ENCODE measurements around the gene LSS. TPM values are rescaled to one million over a fixed set of nuclear protein-coding genes. Genes with fewer than 3 reads are reported as not detected.
A peak's percentile ranks its signal among the peaks of the same experiment; 100 is the strongest.

The LSS gene
- total RNA-seq, 1 experiment from 2014 or later: 101 TPM

- Mint-ChIP-seq H3K4me1 (no peaks in the 10 kb centered on the region), H3K27ac (no peak overlapping the region)
Observed at GRCh38 chr21:46211376-46211775, 17.2 kb downstream of the LSS start.

DNA sequence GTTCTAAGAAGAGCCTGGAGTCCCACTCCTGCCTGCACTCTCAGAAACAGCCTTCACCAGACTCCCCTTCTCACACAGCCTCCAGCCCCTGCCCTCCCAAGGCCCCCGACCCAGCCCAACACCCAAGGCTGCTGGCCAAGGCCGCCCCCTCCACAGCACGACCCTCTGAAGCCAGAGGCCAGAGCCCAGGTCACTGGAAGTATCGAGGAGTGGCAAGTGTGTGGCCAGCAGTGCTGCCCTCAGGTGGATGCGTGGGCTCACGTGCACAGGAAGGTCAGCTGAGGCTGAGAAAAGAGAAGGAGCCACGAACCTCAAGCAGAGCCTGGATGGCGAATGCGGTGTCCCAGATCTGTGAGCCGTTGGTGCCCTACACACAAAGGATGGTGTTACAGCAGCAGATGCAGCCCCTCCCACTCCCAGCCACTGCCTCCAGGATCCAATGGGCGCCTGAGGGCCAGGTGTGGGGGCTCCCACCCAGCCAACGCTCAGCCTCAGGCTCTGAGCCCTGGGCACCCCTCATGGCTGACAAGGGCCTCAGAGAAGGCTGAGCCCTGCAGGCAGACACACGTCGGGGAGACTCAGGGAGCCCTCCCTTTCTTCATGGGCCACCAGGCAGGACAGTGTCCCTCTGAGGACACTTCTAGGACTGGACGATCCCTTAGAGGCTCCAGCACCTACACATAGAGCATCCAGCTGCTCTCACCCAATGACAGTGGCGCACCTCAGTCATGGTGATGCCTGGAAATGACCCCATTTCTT is 18.0 kb downstream of the LSS start:
- Mint-ChIP-seq H3K27ac (no peak overlapping the region; the same call in 1 of the 2 replicates), H3K27me3 (ENCODE audit: low read depth) (no peaks in the 10 kb centered on the region), H3K9me3 (no peaks in the 10 kb centered on the region), H3K4me1 (no peaks in the 10 kb centered on the region), H3K36me3 (peaks cover 20% of the 10 kb centered on the region), H3K4me3 (no peak overlapping the region)
- no peak for TF ChIP-seq CREM (CRISPR knock-in tag; IDR thresholded peaks at IDR 0.05)
- TF ChIP-seq, protein P1, sequence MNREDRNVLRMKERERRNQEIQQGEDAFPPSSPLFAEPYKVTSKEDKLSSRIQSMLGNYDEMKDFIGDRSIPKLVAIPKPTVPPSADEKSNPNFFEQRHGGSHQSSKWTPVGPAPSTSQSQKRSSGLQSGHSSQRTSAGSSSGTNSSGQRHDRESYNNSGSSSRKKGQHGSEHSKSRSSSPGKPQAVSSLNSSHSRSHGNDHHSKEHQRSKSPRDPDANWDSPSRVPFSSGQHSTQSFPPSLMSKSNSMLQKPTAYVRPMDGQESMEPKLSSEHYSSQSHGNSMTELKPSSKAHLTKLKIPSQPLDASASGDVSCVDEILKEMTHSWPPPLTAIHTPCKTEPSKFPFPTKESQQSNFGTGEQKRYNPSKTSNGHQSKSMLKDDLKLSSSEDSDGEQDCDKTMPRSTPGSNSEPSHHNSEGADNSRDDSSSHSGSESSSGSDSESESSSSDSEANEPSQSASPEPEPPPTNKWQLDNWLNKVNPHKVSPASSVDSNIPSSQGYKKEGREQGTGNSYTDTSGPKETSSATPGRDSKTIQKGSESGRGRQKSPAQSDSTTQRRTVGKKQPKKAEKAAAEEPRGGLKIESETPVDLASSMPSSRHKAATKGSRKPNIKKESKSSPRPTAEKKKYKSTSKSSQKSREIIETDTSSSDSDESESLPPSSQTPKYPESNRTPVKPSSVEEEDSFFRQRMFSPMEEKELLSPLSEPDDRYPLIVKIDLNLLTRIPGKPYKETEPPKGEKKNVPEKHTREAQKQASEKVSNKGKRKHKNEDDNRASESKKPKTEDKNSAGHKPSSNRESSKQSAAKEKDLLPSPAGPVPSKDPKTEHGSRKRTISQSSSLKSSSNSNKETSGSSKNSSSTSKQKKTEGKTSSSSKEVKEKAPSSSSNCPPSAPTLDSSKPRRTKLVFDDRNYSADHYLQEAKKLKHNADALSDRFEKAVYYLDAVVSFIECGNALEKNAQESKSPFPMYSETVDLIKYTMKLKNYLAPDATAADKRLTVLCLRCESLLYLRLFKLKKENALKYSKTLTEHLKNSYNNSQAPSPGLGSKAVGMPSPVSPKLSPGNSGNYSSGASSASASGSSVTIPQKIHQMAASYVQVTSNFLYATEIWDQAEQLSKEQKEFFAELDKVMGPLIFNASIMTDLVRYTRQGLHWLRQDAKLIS (CRISPR knock-in tag; IDR thresholded peaks at IDR 0.05; ENCODE audit: borderline replicate concordance): no peak
- ChIA-PET CTCF (interaction anchor here (0.8 to 2.0 kb wide), 4 partner anchors 57 to 68 kb away, joined by 3 to 7 read pairs (median 4); no protein-coding TSS in a partner anchor), POLR2A (no interaction called here)
- DNase-seq (ENCODE audit: low spot score) (peak; percentile 19), ATAC-seq (no peak)

More at GRCh38 chr21:46211376-46211775, 17.2 kb downstream of the LSS start:
- no peak for TF ChIP-seq MAX (CRISPR knock-in tag; IDR thresholded peaks at IDR 0.05)
- no peak for TF ChIP-seq SMAD3 (CRISPR knock-in tag; IDR thresholded peaks at IDR 0.05; ENCODE audit: borderline replicate concordance)
- no peak for TF ChIP-seq TCF7 (CRISPR knock-in tag; IDR thresholded peaks at IDR 0.05; ENCODE audit: low read depth)
- TF ChIP-seq ZNF671 (CRISPR knock-in tag; IDR thresholded peaks at IDR 0.05): no peak
- no peak for TF ChIP-seq IRF1 (CRISPR knock-in tag; IDR thresholded peaks at IDR 0.05)
- TF ChIP-seq IRF2 (CRISPR knock-in tag; IDR thresholded peaks at IDR 0.05; ENCODE audit: borderline replicate concordance, low read depth): no peak
- TF ChIP-seq AR (CRISPR knock-in tag; IDR thresholded peaks at IDR 0.05): no peak
- no peak for TF ChIP-seq JAZF1 (CRISPR knock-in tag; IDR thresholded peaks at IDR 0.05)
- no peak for TF ChIP-seq RELA (CRISPR knock-in tag; IDR thresholded peaks at IDR 0.05; ENCODE audit: borderline replicate concordance)
- TF ChIP-seq, protein P2, sequence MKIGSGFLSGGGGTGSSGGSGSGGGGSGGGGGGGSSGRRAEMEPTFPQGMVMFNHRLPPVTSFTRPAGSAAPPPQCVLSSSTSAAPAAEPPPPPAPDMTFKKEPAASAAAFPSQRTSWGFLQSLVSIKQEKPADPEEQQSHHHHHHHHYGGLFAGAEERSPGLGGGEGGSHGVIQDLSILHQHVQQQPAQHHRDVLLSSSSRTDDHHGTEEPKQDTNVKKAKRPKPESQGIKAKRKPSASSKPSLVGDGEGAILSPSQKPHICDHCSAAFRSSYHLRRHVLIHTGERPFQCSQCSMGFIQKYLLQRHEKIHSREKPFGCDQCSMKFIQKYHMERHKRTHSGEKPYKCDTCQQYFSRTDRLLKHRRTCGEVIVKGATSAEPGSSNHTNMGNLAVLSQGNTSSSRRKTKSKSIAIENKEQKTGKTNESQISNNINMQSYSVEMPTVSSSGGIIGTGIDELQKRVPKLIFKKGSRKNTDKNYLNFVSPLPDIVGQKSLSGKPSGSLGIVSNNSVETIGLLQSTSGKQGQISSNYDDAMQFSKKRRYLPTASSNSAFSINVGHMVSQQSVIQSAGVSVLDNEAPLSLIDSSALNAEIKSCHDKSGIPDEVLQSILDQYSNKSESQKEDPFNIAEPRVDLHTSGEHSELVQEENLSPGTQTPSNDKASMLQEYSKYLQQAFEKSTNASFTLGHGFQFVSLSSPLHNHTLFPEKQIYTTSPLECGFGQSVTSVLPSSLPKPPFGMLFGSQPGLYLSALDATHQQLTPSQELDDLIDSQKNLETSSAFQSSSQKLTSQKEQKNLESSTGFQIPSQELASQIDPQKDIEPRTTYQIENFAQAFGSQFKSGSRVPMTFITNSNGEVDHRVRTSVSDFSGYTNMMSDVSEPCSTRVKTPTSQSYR (CRISPR knock-in tag; IDR thresholded peaks at IDR 0.05): no peak
- H3K4me3 Mint-ChIP-seq: no peak overlapping the region
- CTCF ChIA-PET: interaction anchor here (1.1 to 2.0 kb wide), 3 partner anchors 63 to 69 kb away, joined by 3 to 7 read pairs (median 3); no protein-coding TSS in a partner anchor
- no peaks in the 10 kb centered on the region for H3K27me3 Mint-ChIP-seq (ENCODE audit: low read depth)
- H3K36me3 Mint-ChIP-seq: peaks cover 15% of the 10 kb centered on the region
- DNase-seq (ENCODE audit: low spot score) (peak; percentile 4), ATAC-seq (no peak)
- POLR2A ChIA-PET: no interaction called here
- H3K9me3 Mint-ChIP-seq: no peaks in the 10 kb centered on the region

All from WTC11 (cell line).